Eye (tissue), 1 donor: Measurements from ENCODE around the gene ALAS1.
A peak's percentile ranks its signal among the peaks of the same experiment; 100 is the strongest.

ENCODE experiments used
- DNase-seq: peaks from one replicate; pipeline ENCODE4 v3.0.0-alpha.2; 2015

The ALAS1 gene

GRCh38 chr3:52202384-52203077 lies 4.6 kb downstream of the ALAS1 start:
- no peak for DNase-seq

GRCh38 chr3:52203701-52204100 lies 5.7 kb downstream of the ALAS1 start:
- DNase-seq: no peak

GRCh38 chr3:52204337-52205073 lies 6.5 kb downstream of the ALAS1 start:
- DNase-seq: no peak

- no peak for DNase-seq
These were observed 7.9 kb downstream of the ALAS1 start for GRCh38 chr3:52205727-52206372.

- DNase-seq: no peak
These were observed 10.6 kb downstream of the ALAS1 start for GRCh38 chr3:52208556-52208955.

GRCh38 chr3:52210037-52210436 lies 12.1 kb downstream of the ALAS1 start:
- DNase-seq: no peak

GRCh38 chr3:52210550-52211046 lies 12.6 kb downstream of the ALAS1 start:
- no peak for DNase-seq

GRCh38 chr3:52211268-52211891 lies 13.4 kb downstream of the ALAS1 start:
- no peak for DNase-seq

GRCh38 chr3:52213005-52213404 lies 15.0 kb downstream of the ALAS1 start:
- DNase-seq: no peak

- no peak for DNase-seq
These were observed 15.9 kb downstream of the ALAS1 start for GRCh38 chr3:52213901-52214300.

- no peak for DNase-seq
These were observed 17.4 kb downstream of the ALAS1 start for GRCh38 chr3:52215351-52215750.

- DNase-seq: no peak
These were observed 18.8 kb downstream of the ALAS1 start for GRCh38 chr3:52216585-52217408.

GRCh38 chr3:52217409-52217805 lies 19.4 kb downstream of the ALAS1 start:
- DNase-seq: no peak

- no peak for DNase-seq
These were observed 20.1 kb downstream of the ALAS1 start for GRCh38 chr3:52218026-52218425.

GRCh38 chr3:52218454-52218853 lies 20.5 kb downstream of the ALAS1 start:
- DNase-seq: no peak

- peak; percentile 71 for DNase-seq
These were observed 21.1 kb downstream of the ALAS1 start for GRCh38 chr3:52218937-52219650.

- peak; percentile 95 for DNase-seq
These were observed 22.5 kb downstream of the ALAS1 start for GRCh38 chr3:52220380-52221026.

- no peak for DNase-seq
These were observed 23.2 kb downstream of the ALAS1 start for GRCh38 chr3:52221141-52221562.

GRCh38 chr3:52221563-52222318 lies 23.8 kb downstream of the ALAS1 start:
- no peak for DNase-seq
